HUES6 (cell line): ENCODE results near the gene HEPACAM2.
A peak's percentile ranks its signal among the peaks of the same experiment; 100 is the strongest.

Experiments used
- H3K27ac ChIP-seq: 2 replicates; pipeline ENCODE4 v1.7.0; 2013; ENCODE audit warnings: low read depth, mild to moderate bottlenecking, low read length, inconsistent platforms
- H3K27me3 ChIP-seq: 2 replicates; pipeline ENCODE4 v1.6.1; 2013; ENCODE audit warnings: low read length; ENCODE audit not compliant: control insufficient read depth, insufficient read depth
- H3K36me3 ChIP-seq: 2 replicates; pipeline ENCODE4 v1.6.1; 2013; ENCODE audit warnings: low read length; ENCODE audit not compliant: control insufficient read depth, insufficient read depth
- H3K4me1 ChIP-seq: 2 replicates; pipeline ENCODE4 v1.6.1; 2013; ENCODE audit warnings: low read length; ENCODE audit not compliant: control insufficient read depth, insufficient read depth
- H3K4me3 ChIP-seq: 2 replicates; pipeline ENCODE4 v1.5.1; 2013; ENCODE audit warnings: low read depth, low read length
- H3K9ac ChIP-seq: one replicate; pipeline ENCODE4 v1.6.1; 2013; ENCODE audit warnings: mild to moderate bottlenecking, low read length
- H3K9me3 ChIP-seq: 2 replicates; pipeline ENCODE4 v1.6.1; 2013; ENCODE audit warnings: low read depth, low read length; ENCODE audit not compliant: control insufficient read depth, insufficient read depth

Gene HEPACAM2

GRCh38 chr7:93232673-93233018, 6.4 kb upstream of the HEPACAM2 start:
- Histone ChIP-seq H3K27ac (no peak overlapping the region), H3K27me3 (no peaks in the 10 kb centered on the region), H3K36me3 (no peaks in the 10 kb centered on the region), H3K9me3 (no peaks in the 10 kb centered on the region), H3K4me3 (peak overlapping the region; percentile 96), H3K4me1 (0 out of 2 replicates have a peak, but pooled peaks cover 4% of the 10 kb centered on the region), H3K9ac (peak overlapping the region; percentile 58)

GRCh38 chr7:93231799-93232672, 5.8 kb upstream of the HEPACAM2 start, which contains the start of gene VPS50:
TSS of gene VPS50 (plus strand) at chr7:93232366. CDS start at chr7:93232468, 102 bp downstream.
- Histone ChIP-seq H3K9ac (peak within 1 kb of the TSS; percentile 69), H3K36me3 (no peaks in the 10 kb centered on the region), H3K27ac (no peak within 1 kb of the TSS), H3K4me3 (peak within 1 kb of the TSS; percentile 96), H3K4me1 (0 out of 2 replicates have a peak, but pooled peaks cover 4% of the 10 kb centered on the region), H3K9me3 (no peaks in the 10 kb centered on the region), H3K27me3 (no peaks in the 10 kb centered on the region)

GRCh38 chr7:93231259-93231658, 5.0 kb upstream of the HEPACAM2 start:
- peak overlapping the region; percentile 96 for H3K4me3 ChIP-seq
- H3K9ac ChIP-seq = no peak overlapping the region
- no peaks in the 10 kb centered on the region for H3K36me3 ChIP-seq
- 0 out of 2 replicates have a peak, but pooled peaks cover 4% of the 10 kb centered on the region for H3K4me1 ChIP-seq
- no peaks in the 10 kb centered on the region for H3K9me3 ChIP-seq
- H3K27me3 ChIP-seq = no peaks in the 10 kb centered on the region
- no peak overlapping the region for H3K27ac ChIP-seq

- Histone ChIP-seq H3K27ac (no peak overlapping the region), H3K36me3 (no peaks in the 10 kb centered on the region), H3K9me3 (no peaks in the 10 kb centered on the region), H3K4me1 (0 out of 2 replicates have a peak, but pooled peaks cover 4% of the 10 kb centered on the region), H3K27me3 (no peaks in the 10 kb centered on the region), H3K9ac (no peak overlapping the region), H3K4me3 (no peak overlapping the region)
Observed at GRCh38 chr7:93228302-93228701, 2.0 kb upstream of the HEPACAM2 start.

GRCh38 chr7:93219868-93220267, 6.4 kb downstream of the HEPACAM2 start:
- H3K27me3 ChIP-seq = peaks cover 14% of the 10 kb centered on the region; the same call in 1 of the 2 replicates
- H3K9me3 ChIP-seq = no peaks in the 10 kb centered on the region
- no peak overlapping the region for H3K27ac ChIP-seq
- H3K36me3 ChIP-seq = no peaks in the 10 kb centered on the region
- no peak overlapping the region for H3K4me3 ChIP-seq
- no peaks in the 10 kb centered on the region for H3K4me1 ChIP-seq
- H3K9ac ChIP-seq = no peak overlapping the region

- Histone ChIP-seq H3K9ac (no peak overlapping the region), H3K36me3 (no peaks in the 10 kb centered on the region), H3K9me3 (no peaks in the 10 kb centered on the region)
Observed at GRCh38 chr7:93218997-93219827, 7.1 kb downstream of the HEPACAM2 start.

GRCh38 chr7:93212881-93213280, 13.4 kb downstream of the HEPACAM2 start:
- Histone ChIP-seq H3K9ac (no peak overlapping the region), H3K4me1 (no peaks in the 10 kb centered on the region), H3K4me3 (no peak overlapping the region), H3K36me3 (no peaks in the 10 kb centered on the region), H3K27me3 (peaks cover 45% of the 10 kb centered on the region), H3K27ac (no peak overlapping the region), H3K9me3 (no peaks in the 10 kb centered on the region)

More at GRCh38 chr7:93218997-93219827, 7.1 kb downstream of the HEPACAM2 start:
- no peaks in the 10 kb centered on the region for H3K4me1 ChIP-seq
- H3K27me3 ChIP-seq = peaks cover 19% of the 10 kb centered on the region; the same call in 1 of the 2 replicates
- H3K4me3 ChIP-seq = no peak overlapping the region
- H3K27ac ChIP-seq = no peak overlapping the region

- H3K36me3 ChIP-seq = no peaks in the 10 kb centered on the region
- H3K27ac ChIP-seq = no peak overlapping the region
- H3K9ac ChIP-seq = no peak overlapping the region
- no peaks in the 10 kb centered on the region for H3K9me3 ChIP-seq
- no peaks in the 10 kb centered on the region for H3K4me1 ChIP-seq
- H3K27me3 ChIP-seq = peaks cover 57% of the 10 kb centered on the region
- no peak overlapping the region for H3K4me3 ChIP-seq
Observed at GRCh38 chr7:93211228-93211818, 14.9 kb downstream of the HEPACAM2 start.

- Histone ChIP-seq H3K9ac (no peak overlapping the region), H3K4me1 (no peaks in the 10 kb centered on the region), H3K27me3 (peaks cover 30% of the 10 kb centered on the region), H3K4me3 (no peak overlapping the region), H3K27ac (no peak overlapping the region), H3K9me3 (no peaks in the 10 kb centered on the region), H3K36me3 (no peaks in the 10 kb centered on the region)
Observed at GRCh38 chr7:93205046-93205445, 21.2 kb downstream of the HEPACAM2 start.

GRCh38 chr7:93203496-93203895, 22.8 kb downstream of the HEPACAM2 start:
- Histone ChIP-seq H3K27me3 (peaks cover 29% of the 10 kb centered on the region), H3K27ac (no peak overlapping the region), H3K4me3 (no peak overlapping the region), H3K9ac (no peak overlapping the region), H3K36me3 (no peaks in the 10 kb centered on the region), H3K4me1 (no peaks in the 10 kb centered on the region), H3K9me3 (no peaks in the 10 kb centered on the region)
